PC-3 (cell line): Measurements from ENCODE around the gene ATF7.

Experiments
- CTCF ChIP-seq: fragments of 300-600 bp; sonication (generic); conservative IDR thresholded peaks from 2 replicates; pipeline ENCODE4 v1.5.1; 2017; ENCODE audit warnings: antibody characterized with exemption, low read depth, mild to moderate bottlenecking, low read length
- EZH2 ChIP-seq: fragments of 300-600 bp; sonication (generic); IDR thresholded peaks from one replicate; pipeline ENCODE4 v1.6.1; 2017; ENCODE audit warnings: antibody characterized with exemption, mild to moderate bottlenecking, low read length; ENCODE audit not compliant: unreplicated experiment

- TF ChIP-seq EZH2 (no peak), CTCF (no peak)
These were observed 38.1 kb downstream of the ATF7 start for GRCh38 chr12:53588123-53588522.
